Activated CD4-positive, CD25-positive, alpha-beta regulatory T cell (primary cell): ENCODE measurements around the gene FNDC3B.

Source experiments
- DNase-seq, 4 experiments: peaks; one replicate each; lab custom pipeline; 2025; lab: John Stamatoyannopoulos, UW

FNDC3B gene

DNA sequence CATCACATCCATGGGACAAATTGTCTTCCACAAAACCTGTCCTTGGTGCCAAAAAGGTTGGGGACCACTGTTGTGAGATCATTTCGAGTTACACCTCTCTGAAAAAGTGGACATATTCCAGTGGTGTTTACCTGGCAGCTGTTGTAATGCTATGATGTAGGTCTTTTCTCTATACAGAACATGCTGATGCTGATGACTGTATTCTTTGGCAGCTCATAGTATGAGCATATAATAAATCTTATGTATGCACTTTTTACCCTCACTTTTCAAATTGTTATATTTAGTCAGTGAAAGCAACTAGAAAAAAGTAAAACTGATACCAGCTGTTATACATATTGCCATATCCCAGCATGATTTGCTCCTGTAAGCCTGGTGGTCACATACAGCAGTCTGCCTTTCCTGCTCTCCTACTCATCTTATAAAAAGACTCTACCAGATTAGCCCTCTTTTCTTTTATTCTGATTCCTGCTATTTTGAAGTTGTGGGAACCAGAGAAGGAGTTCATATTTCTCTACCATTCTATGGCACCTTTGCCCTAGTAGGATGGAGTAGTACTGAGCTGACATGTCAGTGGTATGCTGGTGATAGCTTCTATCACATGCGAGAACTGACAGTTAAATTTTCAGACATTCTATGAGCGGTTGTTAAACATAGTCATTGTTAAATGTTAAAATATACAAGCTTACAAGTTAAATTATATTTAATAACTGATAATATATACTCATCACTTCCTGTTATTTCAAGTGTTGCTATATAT lies 128.7 kb downstream of the FNDC3B start:
- no peak for DNase-seq

DNA sequence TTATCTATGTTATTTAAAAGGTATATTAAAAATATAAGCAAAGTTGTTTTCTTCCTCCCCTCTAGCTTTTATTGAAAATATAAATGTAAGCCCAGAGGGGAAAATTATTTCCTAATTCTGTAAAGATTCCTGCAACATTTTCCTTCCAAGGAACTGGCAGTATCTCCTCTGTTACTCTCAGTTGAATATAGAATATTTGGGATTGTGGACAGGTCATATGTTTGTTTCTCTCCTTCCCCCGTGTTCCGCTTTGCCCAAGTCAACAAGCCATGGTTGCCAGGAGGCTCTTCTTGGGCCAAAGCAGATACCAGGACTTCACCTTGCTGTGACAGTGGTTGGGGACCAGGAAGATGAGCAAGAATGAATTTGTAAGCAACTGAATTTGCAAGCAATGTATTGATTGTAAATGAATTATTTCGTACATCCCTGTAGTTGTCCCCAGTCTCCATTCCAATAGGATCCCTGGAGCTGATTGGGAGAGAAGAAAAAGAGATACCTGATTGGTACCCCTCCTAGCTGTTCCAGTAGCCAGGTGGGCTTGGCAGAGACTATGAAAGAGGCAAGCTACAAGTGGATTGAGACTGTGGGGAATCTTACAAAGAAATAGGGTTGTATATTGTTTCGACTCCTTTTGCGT lies 130.8 kb downstream of the FNDC3B start:
- no peak for DNase-seq

DNA sequence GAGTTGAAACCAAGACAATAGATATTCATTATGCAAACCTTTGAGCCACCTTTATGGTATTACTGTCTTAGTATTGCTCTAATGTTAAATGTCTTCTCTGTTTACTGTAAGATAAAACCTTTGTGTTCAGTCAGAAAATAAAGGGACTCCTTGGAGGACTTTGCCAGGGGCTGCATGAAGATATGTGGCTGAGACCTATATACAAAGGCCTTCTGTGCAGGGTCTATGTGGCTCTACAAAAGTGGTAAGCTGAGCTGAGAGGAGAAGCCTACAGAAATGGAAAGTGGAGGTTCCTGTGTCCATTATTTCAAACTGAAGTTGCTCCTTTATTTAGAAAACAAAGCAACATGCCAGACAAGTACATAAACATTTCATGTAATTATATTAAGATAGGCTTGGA lies 131.5 kb downstream of the FNDC3B start:
- DNase-seq, result no peak

DNA sequence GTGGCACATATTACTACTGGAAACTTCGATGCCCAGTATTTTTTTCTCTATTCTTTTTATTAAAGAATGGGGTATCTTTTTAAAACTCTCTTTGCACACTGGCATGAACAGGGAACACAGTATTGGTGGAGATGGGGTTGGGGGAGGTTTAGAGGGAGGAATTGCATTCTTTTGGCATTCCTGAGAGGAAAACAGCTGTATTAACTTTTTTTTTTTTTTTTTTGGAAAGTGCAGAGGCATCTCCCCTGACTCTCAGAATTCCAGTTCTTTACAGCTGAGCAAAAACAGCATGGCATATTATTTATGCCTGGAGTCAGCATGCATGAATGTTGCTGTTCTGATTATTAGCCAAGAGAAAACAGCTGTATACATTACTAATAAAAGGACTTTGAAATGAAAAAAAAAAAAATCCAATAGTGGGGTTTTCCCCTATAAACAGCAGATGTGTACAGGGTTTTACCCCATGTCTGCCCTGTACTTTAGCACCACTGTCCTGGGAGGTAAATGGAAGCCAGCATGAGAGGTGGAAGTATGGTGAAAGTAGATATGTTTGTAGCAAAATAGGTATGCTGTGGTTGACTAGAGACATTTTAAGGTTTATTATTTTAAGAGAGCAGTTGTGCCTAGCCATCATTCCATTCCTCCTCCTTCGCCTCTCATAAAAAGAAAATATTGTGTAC lies 132.2 kb downstream of the FNDC3B start:
- no peak for DNase-seq

DNA sequence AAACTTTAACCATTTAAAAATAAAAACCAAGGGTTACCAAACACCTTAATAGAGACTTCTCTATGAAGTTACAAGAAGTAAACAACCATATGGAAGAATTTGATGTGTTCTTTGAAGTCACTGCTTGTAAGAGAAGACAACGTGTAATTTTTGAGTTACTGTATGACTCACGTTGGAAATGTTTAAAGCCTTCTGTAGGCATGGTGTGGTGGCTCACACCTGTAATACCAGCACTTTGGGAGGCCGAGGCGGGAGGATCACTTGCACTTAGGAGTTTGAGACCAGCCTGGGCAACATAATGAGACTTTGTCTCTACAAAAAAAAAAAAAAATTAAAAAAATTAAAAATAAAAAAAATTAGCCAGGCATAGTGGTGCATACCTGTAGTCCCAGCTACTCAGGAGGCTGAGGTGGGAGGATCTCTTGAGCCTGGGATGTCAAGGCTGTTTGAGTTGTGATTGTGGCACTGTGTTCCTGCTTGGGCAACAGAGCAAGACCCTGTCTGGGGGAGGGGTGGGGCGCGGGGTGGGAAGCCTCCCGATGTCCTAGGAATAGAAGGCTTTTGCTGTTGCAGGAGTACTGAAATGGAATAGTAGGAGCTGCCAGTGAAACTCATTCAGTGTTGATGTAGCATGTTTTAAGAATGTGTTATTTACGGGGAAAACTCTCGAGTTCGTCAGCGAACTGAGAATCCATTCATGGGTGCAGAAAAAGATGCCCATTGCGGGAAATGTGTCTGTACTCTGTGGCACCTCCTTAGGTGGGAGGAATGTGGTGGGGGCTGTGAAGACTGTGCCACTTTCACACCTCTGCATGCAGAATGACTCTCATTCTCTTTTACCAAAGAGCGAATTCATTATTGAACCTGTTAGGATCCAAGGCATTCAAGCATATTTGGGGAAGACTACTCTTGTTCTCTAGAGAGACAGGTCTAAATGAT lies 134.2 kb downstream of the FNDC3B start:
- DNase-seq, result no peak

DNA sequence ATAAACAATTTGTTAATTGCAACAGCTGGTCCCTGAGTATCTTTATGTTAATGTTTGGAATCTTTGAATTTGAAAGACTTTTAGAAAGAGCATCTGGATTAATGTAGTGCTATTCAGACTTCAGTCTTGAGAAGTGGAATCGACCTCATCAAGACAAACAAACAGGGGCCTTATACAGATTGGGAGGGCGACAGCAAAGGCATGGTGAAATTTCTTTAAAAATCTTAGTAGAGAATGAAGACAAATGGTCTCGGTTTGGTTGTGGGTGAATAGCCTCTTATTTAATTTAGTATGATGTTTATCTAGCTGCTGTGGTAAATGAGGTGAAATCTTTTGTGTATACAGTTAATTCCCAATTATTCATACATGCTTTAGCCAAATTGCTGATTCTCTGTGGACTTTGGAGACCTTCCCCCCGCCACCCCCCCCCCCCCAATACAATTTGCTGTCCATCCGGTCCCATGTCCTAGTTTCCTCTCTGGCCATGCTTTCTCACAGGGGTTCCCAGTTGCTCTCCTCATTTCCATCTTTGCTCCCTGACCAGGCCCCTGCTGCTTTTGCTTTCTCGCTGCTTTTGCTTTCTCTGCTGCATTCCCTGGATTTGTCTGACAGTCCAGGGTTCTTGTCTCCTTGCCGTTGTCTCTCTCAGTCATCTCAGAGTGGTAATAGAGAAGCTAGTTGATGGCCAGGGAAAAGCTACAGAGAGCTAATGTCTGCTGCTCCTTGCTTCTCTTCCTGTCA lies 135.3 kb downstream of the FNDC3B start:
- DNase-seq, result no peak

DNA sequence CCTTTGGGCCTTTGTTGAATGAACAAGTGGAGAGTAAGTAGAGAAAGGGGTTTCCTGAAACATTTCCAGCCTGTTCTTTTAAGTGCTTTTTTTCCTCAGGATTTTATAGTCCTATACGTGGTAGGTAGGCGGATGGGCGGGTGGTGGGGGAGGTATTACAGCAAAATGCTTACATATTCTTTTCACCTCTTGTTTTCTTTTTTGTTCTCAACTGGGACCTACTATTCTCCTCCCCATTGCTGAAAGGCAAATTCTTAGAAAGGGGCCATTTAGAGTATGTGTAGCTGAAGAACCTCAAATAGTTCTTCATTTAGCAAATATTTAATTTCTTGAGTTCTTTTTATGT lies 135.8 kb downstream of the FNDC3B start:
- no peak for DNase-seq

DNA sequence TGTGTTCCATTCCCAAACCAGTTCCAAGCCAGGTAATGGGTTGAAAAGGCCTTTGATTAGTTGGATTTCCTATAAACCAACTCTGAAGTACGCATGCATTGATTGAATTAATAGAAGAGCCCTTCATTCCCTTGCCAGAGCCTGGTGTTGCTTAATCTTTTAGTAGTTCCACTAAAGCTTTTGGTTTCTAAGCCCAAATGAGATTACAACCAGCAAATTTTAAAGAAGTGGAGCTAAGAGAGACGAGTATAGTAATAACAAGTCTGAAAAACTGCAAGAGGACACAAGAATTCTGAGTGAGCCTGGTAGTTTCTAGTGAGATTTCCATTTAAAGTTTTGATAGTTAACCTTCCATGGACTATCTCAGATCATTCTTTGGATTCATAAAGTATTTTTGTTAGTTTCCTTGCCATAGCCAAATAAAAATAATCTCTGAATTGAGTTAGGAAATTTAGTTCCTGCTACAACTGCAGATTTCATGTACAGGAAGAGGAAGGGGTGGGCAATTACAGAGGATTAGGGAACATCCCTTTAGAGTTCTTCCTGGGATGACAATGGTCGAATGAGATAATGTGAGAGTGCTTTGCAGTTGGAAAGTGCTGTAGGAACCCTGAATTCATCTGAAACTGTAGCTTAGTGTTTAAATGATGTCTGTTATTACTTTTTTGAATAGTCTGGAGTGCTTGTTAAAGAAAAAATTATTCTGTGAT lies 136.8 kb downstream of the FNDC3B start:
- no peak for DNase-seq

DNA sequence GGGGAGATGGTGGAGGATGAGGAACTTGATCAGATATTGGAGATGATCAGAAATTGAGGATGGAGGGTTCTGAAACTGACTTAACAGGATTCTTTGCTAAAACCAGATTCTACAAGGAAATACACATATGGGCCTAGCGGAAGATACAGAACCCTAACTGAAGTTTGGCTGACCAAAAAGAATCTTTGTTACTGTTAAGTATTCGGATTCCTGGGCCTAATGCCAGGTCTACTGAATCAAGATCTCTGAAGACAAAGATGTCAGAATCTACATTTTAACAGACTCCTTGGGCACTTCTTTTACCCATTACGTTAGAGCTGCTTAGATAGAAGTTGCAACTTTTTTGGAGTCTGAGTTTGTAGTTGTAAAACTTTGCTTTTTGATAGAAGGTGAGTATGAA lies 137.7 kb downstream of the FNDC3B start:
- DNase-seq, result no peak

DNA sequence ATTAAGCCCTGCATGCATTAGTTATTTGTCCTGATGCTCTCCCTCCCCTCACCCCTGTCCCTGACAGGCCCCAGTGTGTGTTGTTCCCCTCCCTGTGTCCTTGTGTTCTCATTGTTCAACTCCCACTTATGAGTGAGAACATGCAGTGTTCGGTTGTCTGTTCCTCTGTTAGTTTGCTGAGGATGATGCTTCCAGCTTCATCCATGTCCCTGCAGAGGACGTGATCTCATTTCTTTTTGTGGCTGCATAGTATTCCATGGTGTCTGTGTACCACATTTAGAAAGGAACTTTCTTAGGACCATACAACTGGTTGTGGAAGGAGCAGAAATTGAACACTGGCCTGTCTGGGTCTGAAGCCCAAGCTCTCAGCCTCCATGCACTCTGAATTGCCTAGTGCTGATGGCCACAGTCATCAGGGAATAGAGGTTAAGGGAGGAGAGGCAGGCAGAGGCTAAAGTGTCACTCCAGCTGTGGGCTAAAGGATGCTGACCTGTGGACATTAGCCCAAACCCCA lies 138.5 kb downstream of the FNDC3B start:
- no peak for DNase-seq

DNA sequence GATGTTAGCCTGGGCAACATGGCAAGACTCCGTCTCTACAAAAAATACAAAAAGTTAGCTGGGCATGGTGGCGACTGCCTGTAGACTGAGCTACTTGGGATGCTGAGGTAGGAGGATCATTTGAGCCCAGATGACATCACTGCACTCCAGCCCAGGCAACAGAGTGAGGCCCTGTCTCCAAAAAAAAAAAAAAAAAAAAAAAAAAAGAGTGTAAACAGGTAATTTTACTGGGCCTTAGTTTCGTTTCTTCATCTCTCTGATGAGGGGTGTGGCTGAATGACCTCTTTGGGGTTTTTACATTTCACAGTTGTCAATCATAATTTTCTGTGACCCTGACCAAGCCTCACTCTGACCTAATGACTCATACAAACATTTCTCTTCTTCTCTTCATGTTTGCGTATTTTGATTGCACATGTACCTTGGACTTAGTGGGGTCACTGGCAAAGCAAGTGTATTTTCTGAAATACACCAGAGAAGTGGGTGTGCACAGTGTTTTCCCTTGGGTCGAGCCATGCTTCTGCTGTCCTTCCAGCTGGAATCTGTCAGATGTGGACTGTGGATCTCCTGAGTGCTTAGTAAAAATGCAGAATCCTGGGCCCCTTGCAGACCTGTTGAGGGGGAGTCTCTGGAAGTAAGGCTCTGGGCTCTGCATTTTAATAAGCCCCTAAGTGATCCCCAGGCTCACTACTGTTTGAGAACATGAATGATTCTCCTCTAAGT lies 140.5 kb downstream of the FNDC3B start:
- no peak for DNase-seq

DNA sequence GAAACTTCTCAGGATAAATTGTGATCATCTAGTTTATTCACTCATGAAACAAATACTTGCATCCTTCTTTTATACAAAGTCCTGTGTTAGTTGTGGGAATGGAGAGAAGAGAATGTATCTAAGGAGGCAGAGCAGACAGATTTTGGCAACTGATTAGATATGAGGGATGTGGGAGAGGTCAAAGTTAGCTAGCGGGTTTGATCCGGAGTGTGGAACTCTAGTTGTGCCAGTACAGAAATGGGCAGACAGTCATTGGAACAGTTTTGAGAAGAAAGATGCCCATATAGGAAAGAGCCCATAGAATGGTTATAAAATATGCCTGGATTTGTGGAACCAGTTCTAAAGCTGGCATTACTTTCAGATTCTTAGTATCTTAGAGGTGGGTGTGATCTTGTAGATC lies 141.1 kb downstream of the FNDC3B start:
- no peak for DNase-seq

DNA sequence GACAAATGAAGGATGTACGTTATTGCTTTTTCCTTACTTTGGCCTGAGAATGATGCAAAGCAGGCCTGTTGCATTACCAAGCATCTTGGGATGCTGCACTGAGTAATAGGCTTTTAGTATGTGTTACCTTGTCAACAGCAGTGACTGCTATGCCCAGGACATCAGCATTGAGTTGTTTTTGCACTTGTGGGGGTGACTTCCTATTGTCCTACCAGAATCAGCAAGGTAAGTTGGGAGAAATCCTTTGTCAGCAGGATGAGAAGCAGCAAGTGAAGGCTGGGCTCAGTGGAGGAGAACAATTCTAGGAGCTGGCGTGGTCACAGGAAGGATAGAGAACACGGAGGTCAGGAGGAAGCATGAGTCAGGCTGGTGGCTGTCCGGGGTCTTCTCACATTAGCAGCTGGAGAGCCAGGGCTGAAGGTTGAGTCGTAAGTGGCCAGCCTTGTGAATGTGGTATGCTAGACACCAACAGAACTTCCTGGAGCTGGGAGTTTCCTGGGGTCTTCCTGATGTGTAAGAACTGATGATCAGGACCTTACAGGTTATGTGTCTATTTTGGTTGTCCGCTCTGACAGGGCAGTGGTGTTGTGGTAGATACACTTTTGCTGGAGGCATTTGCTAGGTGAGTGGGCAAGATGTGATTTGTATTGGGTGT lies 142.7 kb downstream of the FNDC3B start:
- no peak for DNase-seq

DNA sequence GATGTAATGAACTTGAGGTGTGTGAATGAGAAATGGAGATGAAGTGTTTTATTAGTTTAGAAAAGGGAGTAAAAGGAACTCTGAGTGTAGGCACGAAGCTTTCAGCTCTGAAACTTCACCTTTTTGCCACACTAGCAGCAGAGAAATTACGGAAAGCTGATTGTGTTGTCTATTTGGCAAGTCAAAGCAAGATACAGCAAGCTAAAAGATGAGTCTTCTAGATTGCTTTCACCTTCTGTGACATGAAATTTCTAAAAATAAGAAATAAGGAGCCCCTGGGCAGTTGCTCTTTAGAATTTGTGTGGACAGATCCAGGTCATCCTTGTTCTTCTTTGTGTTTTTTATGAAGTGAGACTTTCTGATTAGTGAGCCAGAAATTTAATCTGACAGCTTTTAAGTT lies 143.4 kb downstream of the FNDC3B start:
- no peak for DNase-seq

DNA sequence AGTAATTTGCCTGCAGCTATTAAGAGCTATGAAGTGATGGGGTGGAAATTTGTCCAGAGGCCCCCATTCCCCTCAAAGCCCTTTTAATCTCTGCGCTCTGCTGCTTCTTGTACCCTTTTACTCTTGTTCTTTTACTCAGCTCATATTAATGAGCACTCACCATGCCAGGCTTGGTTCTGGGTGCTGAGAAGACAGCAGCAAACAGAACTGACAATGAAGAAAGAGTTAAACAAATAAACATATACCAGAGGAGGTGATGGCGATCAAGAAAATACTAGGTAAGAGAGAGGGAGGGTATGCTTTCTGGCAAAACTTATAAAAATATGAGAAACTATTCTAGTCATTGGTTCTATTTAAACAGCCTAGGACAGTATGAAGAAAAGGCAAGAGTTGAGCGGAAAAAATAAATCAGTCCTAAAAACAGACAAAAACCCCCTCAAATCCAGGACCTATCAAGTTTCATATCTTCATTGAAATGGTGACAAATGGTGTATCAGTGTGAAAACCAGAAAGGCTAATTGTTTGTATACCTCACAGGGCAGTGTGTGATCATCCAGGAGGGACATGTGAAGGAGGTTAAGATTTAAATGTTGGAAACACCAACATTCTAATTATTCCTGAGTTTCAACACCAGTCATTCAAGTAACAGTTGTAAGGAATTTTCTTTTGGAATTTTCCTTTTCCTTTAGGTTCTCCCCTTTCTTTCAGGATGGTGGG lies 144.9 kb downstream of the FNDC3B start:
- no peak for DNase-seq

DNA sequence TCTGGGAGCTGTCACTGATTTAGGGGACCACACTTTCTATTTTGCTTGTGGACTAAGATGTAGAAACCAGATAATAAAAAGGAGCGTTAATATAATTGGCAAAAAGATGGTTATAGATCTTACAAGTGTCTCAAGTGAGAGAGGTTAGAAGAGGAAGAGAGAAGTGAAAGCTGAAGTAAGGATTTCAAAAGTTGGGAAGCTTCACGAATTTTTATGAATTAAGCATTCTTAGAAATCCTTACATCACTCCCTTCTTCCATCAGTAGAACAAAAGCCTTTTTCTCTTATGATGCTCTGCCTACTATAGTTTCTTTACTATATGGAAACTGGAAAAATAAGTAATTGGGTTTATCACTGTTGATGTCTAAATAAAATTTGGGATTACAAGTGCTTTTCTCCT lies 146.5 kb downstream of the FNDC3B start:
- no peak for DNase-seq

DNA sequence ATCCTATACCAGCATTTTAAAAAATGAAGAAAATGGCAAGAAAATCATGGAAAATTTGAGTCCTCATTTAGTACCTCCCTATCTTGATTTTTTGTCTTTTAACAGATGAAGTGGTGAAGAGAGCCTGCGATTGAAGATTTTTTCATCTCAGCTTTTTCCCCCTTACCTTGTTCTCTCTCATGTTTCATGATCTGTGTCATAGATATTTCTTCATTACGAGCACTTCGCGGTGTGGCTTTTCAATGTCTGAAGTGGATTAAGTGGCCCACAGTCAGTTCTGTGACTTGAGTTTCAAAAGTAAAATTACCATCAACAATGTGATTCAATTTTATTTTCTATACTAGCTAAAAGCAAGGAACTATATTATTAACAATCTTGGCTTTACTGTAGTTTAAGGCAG lies 147.2 kb downstream of the FNDC3B start:
- no peak for DNase-seq

DNA sequence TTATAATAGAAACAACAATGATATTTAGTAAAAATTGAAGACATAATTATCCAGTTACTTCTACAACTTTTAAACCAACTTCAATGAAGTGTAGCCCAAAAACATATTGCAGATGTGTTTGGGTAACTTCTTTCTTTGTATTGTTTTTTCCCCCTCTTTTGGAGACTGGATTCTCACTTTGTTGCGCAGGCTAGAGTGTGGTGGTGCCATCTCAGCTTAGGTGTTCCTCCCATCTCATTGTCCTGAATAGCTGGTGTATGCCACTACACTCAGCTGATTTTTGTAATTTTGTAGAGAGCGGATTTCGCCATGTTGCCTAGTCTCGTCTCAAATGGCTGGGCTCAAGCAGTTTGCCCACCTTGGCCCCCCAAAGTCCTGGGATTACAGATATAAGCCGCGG lies 148.1 kb downstream of the FNDC3B start:
- no peak for DNase-seq

DNA sequence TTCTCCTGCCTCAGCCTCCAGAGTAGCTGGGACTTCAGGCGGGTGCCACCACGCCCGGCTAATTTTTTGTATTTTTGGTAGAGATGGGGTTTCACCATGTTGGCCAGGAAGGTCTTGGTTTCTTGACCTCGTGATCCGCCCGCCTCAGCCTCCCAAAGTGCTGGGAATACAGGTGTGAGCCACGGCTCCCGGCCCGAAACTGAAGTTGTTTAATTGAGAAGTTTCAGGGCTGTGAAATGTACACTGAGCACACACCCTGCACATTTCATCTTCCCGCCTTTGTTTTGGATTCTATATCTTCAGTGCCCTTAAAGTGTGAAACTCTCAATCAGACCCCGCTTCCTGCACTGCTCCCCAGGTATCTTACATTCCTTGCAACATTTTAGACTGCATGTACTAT lies 149.1 kb downstream of the FNDC3B start:
- DNase-seq, result no peak
